Mucosa of gallbladder (tissue), 1 donor: ENCODE data around the gene FHIP2A. TPM values are rescaled to one million over a fixed set of nuclear protein-coding genes. Genes with fewer than 3 reads are reported as not detected.
"Not testable (repeated sequence)": the region's sequence is repeated elsewhere in the genome, so short reads cannot be mapped to it uniquely, and the experiment has no call there.

ENCODE experiments used
- DNase-seq: peaks from one replicate; pipeline ENCODE4 v3.0.0-alpha.2; 2020; ENCODE audit warnings: low spot score
- total RNA-seq: library from RNA; stranded (reverse); gene quantifications from one replicate; pipeline ENCODE4 v1.2.1, GENCODE V29; 2021
- donor health status: DM: no; HTN: no; CAD: no.

The FHIP2A gene, protein sequence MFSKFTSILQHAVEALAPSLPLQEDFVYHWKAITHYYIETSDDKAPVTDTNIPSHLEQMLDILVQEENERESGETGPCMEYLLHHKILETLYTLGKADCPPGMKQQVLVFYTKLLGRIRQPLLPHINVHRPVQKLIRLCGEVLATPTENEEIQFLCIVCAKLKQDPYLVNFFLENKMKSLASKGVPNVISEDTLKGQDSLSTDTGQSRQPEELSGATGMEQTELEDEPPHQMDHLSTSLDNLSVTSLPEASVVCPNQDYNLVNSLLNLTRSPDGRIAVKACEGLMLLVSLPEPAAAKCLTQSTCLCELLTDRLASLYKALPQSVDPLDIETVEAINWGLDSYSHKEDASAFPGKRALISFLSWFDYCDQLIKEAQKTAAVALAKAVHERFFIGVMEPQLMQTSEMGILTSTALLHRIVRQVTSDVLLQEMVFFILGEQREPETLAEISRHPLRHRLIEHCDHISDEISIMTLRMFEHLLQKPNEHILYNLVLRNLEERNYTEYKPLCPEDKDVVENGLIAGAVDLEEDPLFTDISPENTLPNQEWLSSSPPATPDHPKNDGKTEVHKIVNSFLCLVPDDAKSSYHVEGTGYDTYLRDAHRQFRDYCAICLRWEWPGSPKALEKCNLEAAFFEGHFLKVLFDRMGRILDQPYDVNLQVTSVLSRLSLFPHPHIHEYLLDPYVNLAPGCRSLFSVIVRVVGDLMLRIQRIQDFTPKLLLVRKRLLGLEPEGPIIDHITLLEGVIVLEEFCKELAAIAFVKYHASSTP
- 27.6 TPM for total RNA-seq

DNA sequence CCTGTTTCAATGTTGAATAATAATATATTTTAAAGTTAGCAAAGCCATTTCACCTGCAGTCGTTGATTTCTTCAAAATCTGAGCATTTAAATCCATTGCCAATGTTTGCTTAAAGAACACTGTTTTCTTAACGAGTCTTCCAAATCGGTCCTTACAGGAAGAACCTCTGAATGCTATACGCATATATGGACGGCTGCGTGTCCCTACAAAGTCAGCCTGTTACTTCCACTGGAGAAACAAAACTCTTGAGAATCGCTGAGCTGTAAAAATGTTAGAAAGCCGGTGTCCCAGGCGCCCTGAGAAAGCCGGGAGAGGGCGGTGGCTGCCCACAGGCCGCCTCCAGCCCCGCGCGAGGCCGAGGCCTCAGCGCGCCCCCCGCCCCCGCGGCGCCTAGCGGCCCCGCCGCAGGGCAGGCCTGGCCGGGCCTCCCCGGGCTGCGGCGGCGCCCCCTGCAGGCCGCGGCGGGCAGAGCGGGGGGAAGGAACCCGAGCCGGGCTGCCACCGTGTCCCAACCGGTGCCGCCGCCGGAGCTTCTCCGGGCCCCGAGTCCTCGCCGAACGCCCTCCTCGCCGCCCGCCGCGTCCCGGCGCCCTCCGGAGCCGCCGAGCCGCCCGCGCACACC lies at the start of gene FHIP2A:
TSS of gene FHIP2A (plus strand) at position 488 of the 622 bp plus-strand sequence. CDS start 299 bp downstream, outside the sequence.
- peak; percentile 80 for DNase-seq

DNA sequence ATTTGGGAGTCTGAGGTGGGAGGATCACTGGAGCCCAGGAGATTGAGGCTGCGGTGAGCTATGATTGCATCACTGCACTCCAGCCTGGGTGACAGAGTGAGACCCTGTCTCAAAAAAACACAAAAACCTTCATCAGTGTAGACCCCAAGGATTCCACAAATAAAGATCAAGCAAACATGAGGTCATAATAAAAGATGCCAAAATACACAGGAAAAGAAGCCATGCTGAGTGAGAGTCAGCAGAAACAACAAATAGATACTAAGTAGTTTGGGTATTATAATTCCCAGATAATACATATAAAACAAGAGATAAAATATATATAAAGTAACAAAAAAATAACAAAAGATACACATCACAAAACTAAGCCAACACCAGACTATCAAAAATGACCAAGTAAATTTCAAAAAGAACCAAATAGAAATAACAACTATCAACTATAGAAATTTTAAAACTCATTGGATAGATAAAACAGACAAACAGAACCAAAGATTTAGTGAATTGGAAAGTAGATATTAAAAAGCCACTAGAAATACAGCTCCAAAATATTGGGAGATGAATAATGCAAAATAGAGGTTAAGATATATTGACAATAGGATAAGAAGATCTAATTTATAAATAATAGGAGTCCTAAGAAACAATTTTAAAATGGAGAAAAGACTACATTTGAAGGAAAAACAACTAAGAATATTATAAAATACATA lies 48.9 kb upstream of the FHIP2A start:
- no peak for DNase-seq

GRCh38 chr10:114773197-114773532 lies 48.4 kb upstream of the FHIP2A start:
- no peak for DNase-seq

GRCh38 chr10:114775082-114775481 lies 46.5 kb upstream of the FHIP2A start:
- DNase-seq, result not testable (repeated sequence)

- DNase-seq, result no peak
These were observed 44.2 kb upstream of the FHIP2A start for GRCh38 chr10:114777415-114777814.

DNA sequence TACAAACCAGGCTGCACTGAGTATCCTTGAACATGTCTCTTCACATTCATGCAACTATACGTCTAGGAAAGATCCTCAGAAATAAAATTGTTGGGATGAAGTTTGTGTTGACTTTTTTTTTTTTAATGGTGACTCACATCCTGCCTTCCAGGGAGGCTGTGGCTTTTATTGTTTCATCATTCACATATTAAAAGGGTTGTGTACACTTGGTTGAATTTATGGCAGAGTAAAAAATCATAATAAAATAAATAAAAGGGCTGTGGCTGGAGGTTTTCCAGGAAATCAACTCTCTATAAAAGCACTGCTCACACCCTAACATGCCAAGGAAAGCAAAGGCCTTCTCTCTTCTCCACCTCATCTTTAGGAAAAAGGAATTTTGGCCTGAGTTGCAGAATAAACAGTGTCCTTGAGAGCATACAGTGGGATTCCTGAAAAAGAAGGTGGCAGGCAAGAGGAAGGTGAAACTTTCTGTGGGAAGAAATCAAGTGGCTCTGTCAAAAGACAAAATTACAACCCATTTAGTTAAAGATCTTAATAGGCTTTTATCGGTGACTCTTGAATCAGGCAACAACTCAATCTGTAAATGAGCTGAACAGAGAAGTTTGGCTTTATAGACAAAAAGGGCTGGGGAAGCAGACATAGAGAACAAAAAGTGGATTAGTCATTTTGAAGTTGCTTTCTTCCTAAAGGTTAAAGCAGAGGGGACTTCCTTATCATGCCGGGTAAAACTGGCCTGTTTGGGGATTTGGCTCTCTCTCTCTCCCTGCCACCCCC lies 41.6 kb upstream of the FHIP2A start:
- peak; percentile 17 for DNase-seq

GRCh38 chr10:114780577-114781184 lies 40.9 kb upstream of the FHIP2A start:
- DNase-seq, result no peak

DNA sequence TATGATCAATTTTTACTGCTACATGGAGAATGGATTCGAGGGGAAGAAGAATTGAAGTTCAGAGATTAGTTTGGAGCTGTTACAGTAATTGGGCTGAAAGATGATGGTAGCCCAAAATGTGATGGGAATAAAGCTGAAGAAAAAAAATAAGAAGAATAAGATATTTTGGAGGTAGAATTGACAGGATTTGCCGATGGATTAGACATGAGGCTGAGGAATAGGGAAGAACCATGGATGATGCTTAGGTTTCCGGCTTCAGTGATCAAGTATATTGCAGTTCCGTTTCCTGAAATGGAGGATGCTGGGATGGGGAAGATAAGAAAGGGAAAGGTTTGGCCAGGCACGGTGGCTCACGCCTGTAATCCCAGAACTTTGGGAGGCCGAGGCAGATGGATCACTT lies 38.9 kb upstream of the FHIP2A start:
- DNase-seq, result no peak

DNA sequence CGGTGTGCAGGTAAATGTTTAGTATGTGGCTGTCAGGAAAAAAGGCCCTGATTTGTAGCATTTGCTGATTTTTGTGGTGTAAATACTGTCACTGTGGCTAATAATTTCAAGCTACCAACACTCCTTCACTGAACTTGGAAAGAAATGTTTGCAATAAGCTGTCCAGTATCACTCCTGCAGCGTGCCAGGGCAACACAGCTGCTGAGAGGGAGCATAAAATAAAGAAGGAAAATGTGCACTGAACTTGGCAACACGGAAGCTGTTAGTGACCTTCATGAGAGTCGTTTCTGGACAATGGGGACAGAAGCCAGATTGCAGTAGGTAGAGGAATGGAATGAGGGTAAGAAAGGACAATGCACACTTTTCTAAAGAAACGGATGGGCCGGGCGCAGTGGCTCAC lies 37.9 kb upstream of the FHIP2A start:
- DNase-seq, result no peak

DNA sequence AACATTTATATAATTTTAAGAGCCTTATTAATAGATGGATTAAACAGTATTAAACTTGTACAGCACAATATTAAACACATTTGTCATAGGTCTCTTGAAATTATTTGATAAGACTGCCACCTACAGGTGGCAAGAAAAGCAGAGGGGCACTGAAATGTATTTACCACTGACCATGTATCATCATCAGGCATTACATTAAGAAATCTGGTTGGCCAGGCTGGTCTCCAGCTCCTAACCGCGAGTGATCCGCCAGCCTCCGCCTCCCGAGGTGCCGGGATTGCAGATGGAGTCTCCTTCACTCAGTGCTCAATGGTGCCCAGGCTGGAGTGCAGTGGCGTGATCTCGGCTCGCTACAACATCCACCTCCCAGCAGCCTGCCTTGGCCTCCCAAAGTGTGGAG lies 35.1 kb upstream of the FHIP2A start:
- not testable (repeated sequence) for DNase-seq

DNA sequence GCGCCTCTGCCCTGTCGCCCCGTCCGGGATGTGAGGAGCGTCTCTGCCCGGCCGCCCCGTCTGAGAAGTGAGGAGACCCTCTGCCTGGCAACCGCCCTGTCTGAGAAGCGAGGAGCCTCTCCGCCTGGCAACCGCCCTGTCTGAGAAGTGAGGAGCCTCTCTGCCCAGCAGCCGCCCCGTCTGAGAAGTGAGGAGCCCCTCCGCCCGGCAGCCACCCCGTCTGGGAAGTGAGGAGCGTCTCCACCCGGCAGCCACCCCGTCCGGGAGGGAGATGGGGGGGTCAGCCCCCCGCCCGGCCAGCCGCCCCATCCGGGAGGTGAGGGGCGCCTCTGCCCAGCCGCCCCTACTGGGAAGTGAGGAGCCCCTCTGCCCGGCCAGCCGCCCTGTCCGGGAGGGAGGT lies 34.4 kb upstream of the FHIP2A start:
- DNase-seq, result not testable (repeated sequence)

- DNase-seq, result no peak
These were observed 29.8 kb upstream of the FHIP2A start for GRCh38 chr10:114791768-114792167.

DNA sequence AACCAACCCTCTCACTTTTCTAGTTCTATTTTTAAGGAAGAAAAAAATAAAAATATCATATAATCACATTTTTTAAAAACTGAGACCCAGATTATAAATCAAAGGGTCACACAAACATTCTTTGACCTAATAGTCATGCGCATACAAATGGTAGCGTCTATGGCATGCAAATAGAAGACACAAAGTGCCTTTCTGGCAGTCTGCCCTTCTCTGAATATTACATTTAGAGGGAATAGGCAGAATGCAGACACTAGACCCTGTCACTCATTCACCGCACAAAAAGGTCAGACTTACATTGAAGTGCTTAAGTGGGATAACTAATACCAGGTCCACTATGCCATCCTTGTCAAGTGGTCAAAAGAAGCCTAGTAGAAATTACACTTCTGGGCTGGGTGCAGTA lies 26.5 kb upstream of the FHIP2A start:
- DNase-seq, result no peak

GRCh38 chr10:114800361-114800760 lies 21.2 kb upstream of the FHIP2A start:
- DNase-seq, result no peak

- DNase-seq, result no peak
These were observed 20.2 kb upstream of the FHIP2A start for GRCh38 chr10:114801411-114801813.

DNA sequence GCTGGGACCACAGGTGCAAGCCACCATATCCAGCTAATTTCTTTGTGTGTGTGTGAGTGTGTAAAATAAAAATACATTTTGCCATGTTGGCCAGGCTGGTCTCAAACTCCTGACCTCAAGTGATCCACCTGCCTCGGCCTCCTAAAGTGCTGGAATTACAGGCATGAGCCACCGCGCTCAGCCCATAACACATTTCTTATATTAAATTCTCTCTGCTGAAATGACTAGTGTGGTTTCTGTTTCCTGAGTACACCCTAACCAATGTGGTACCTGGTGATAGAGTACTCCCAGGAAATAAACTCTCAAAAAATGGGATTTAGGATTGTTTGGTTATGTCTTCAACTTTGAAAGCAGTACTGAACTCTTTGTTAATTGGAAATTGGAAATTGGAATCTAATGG lies 19.4 kb upstream of the FHIP2A start:
- DNase-seq, result no peak

- DNase-seq, result no peak
These were observed 14.8 kb upstream of the FHIP2A start for GRCh38 chr10:114806562-114807391.

- DNase-seq, result no peak
These were observed 12.6 kb upstream of the FHIP2A start for GRCh38 chr10:114808982-114809381.

DNA sequence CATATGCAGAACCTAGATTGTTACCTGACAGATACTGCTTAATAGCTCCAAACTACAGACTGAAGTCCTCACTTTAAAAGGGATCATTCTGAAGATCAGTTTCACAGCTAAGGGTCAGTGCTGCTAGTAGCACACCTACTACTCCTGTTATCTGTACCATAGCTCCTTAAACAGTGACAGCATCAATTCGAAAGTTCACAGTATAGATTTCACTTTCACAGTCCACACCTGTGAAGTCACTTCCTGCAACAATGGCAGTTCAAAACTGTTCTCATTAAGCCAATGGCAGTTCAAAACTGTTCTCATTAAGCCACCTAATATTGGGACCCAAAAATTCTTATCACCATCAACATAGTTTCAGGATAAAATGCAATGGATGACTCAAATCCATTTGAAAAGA lies 10.7 kb upstream of the FHIP2A start:
- DNase-seq, result no peak

GRCh38 chr10:114811862-114812261 lies 9.7 kb upstream of the FHIP2A start:
- no peak for DNase-seq
